ENCODE data around the gene SERTAD4.

GRCh38 chr1:210239349-210240111, 6.9 kb downstream of the SERTAD4 start:
- TF ChIP-seq CTCF (IDR thresholded peaks at IDR 0.05; ENCODE audit: poor library complexity, severe bottlenecking) (no peak), EP300 (conservative IDR thresholded peaks at IDR 0.05; ENCODE audit: poor library complexity, severe bottlenecking) (no peak), REST (IDR thresholded peaks at IDR 0.05; ENCODE audit: borderline replicate concordance) (no peak)

Data from neural cell (in vitro differentiated cells).